GM12878 (cell line): ENCODE data around the gene FOXO1. TPM values are rescaled to one million over a fixed set of nuclear protein-coding genes. Genes with fewer than 3 reads are reported as not detected.

Experiments used
- ATAC-seq: fragments of 200-7000 bp; cut with Tn5 transposase; 3 replicates; pipeline ENCODE4 v1.9.1; 2020; ENCODE audit warnings: mild to moderate bottlenecking, moderate library complexity
- BruUV-seq: library from RNA; stranded (reverse); fragments of 400-500 nt; replicated peaks from 2 replicates; lab custom pipeline; 2021; lab: Mats Ljungman, UMichigan
- CTCF ChIA-PET: fragments of 300-600 bp; sonication (Branson Sonifier 250); formaldehyde crosslinking; extraction: SDS; loops from one replicate; lab custom pipeline; 2021; ENCODE audit warnings: inconsistent platforms; lab: Yijun Ruan, JAX
- POLR2A ChIA-PET: fragments of 350-600 bp; formaldehyde crosslinking; extraction: SDS; loops from one replicate; lab custom pipeline; 2021; ENCODE audit warnings: inconsistent platforms; lab: Charles Lee
- RAD21 ChIA-PET: fragments of 300-600 bp; sonication (Branson Sonifier 250); formaldehyde crosslinking; loops from one replicate; lab custom pipeline; 2023; ENCODE audit warnings: antibody characterized with exemption; ENCODE audit not compliant: unreplicated experiment; lab: Charles Lee
- SMC1A ChIA-PET: fragments of 300-600 bp; sonication (Branson Sonifier 250); formaldehyde crosslinking; loops from one replicate; lab custom pipeline; 2023; ENCODE audit not compliant: unreplicated experiment, uncharacterized antibody; lab: Charles Lee
- DNase-seq: peaks from one replicate; pipeline ENCODE4 v3.0.0-alpha.2; 2011; ENCODE audit warnings: low read depth, low spot score
- FAIRE-seq: peaks from 3 replicates; lab custom pipeline; 2011; peaks lifted over from hg19 to GRCh38; lab: Jason Lieb, UNC
- H2AFZ ChIP-seq: 2 replicates; pipeline ENCODE4 v1.6.0; 2011; ENCODE audit warnings: low read depth, low read length, control low read depth; ENCODE audit not compliant: control insufficient read depth
- H3K27ac ChIP-seq: 2 replicates; pipeline ENCODE4 v1.5.1; 2011; ENCODE audit warnings: control low read depth; ENCODE audit not compliant: control insufficient read depth, insufficient read depth
- H3K27me3 ChIP-seq, 2 experiments: replicated peaks in 1 of 2; 2 replicates each; pipeline versions ENCODE4 v1.6.0 to v1.6.1; 2011; ENCODE audit warnings: low read length in 1 of 2; ENCODE audit not compliant: control insufficient read depth in 2 of 2, insufficient read depth in 2 of 2
- H3K36me3 ChIP-seq, 2 experiments: 2 replicates each; pipeline ENCODE4 v1.5.1; 2011; ENCODE audit warnings: low read length in 1 of 2; ENCODE audit not compliant: control insufficient read depth in 2 of 2, insufficient read depth in 2 of 2
- H3K4me1 ChIP-seq: 2 replicates; pipeline ENCODE4 v1.6.1; 2011; ENCODE audit warnings: mild to moderate bottlenecking, low read length, moderate library complexity, mixed read lengths; ENCODE audit not compliant: control insufficient read depth, insufficient read depth
- H3K4me2 ChIP-seq: 2 replicates; pipeline ENCODE4 v1.6.0; 2011; ENCODE audit warnings: control low read depth; ENCODE audit not compliant: control insufficient read depth, insufficient read depth
- H3K4me3 ChIP-seq: fragments of 200-600 bp; sonication (generic); 2 replicates; pipeline ENCODE4 v1.5.1; 2016
- H3K79me2 ChIP-seq: 2 replicates; pipeline ENCODE4 v1.6.0; 2011; ENCODE audit warnings: low read length; ENCODE audit not compliant: control insufficient read depth, insufficient read depth
- H3K9ac ChIP-seq: 2 replicates; pipeline ENCODE4 v1.8.0; 2011; ENCODE audit warnings: low read length, control low read depth, mixed read lengths; ENCODE audit not compliant: control insufficient read depth, insufficient read depth
- H3K9me3 ChIP-seq: replicated peaks from 3 replicates; pipeline ENCODE4 v1.5.1; 2011; ENCODE audit warnings: mild to moderate bottlenecking, low read length; ENCODE audit not compliant: control insufficient read depth, insufficient read depth
- H4K20me1 ChIP-seq: 2 replicates; pipeline ENCODE4 v1.6.0; 2011; ENCODE audit not compliant: control insufficient read depth, insufficient read depth
- ATF7 ChIP-seq: fragments of 450-650 bp; IDR thresholded peaks from 2 replicates; pipeline ENCODE4 v1.6.1; 2016; ENCODE audit warnings: low read depth, mild to moderate bottlenecking
- KDM1A ChIP-seq: fragments of 200-600 bp; sonication (generic); IDR thresholded peaks from 2 replicates; pipeline ENCODE4 v1.6.1; 2016; ENCODE audit warnings: borderline replicate concordance
- MEF2B ChIP-seq: fragments of 450-650 bp; IDR thresholded peaks from 2 replicates; pipeline ENCODE4 v1.6.1; 2018; ENCODE audit warnings: mild to moderate bottlenecking, moderate library complexity; ENCODE audit not compliant: partially characterized antibody, poor library complexity, severe bottlenecking
- MTA2 ChIP-seq: fragments of 450-650 bp; IDR thresholded peaks from 2 replicates; pipeline ENCODE4 v1.6.1; 2016; ENCODE audit warnings: low read depth, mild to moderate bottlenecking, moderate library complexity
- POLR2A ChIP-seq: IDR thresholded peaks from 2 replicates; pipeline ENCODE4 v1.6.1; 2011; ENCODE audit warnings: low read depth, mild to moderate bottlenecking, low read length
- POU2F2 ChIP-seq: IDR thresholded peaks from 3 replicates; pipeline ENCODE4 v1.6.1; 2011; ENCODE audit warnings: low read depth, mild to moderate bottlenecking, low read length, borderline replicate concordance
- RUNX3 ChIP-seq: IDR thresholded peaks from 2 replicates; pipeline ENCODE4 v1.6.1; 2012; ENCODE audit warnings: low read length, inconsistent platforms
- STAT3 ChIP-seq: IDR thresholded peaks from 2 replicates; pipeline ENCODE4 v1.6.1; 2011; ENCODE audit warnings: low read depth, low read length, improper control_type of control experiment
- ZNF384 ChIP-seq: IDR thresholded peaks from 2 replicates; pipeline ENCODE4 v1.6.1; 2012; ENCODE audit warnings: low read depth, mild to moderate bottlenecking, low read length, improper control_type of control experiment, borderline replicate concordance
- WGBS: methylation state at CpG from one replicate; pipeline ENCODE4 v1.1.6; 2016; ENCODE audit warnings: low lambda C conversion rate; ENCODE audit not compliant: insufficient replicate concordance, insufficient coverage; ENCODE audit errors: missing lambda C conversion rate; 5-methylcytosine and 5-hydroxymethylcytosine counted together
- in situ Hi-C: fragments of 300-500 bp; cut with MboI; formaldehyde crosslinking; loops from 9 replicates; pipeline ENCODE4 v1.14.3; 2018; ENCODE audit warnings: mixed read lengths
- intact Hi-C: fragments of 100-400 bp; cut with micrococcal nuclease; formaldehyde crosslinking; loops from one replicate; pipeline ENCODE4 v1.14.2; 2022; ENCODE audit not compliant: unreplicated experiment
- polyA plus RNA-seq, 11 experiments: library from polyadenylated mRNA; depleted of rRNA in 4 of 11; unstranded in 6 of 11; stranded (reverse) in 5 of 11; fragments of >200 nt; fragmentation: Nextera tagmentation in 4 of 11; fragmentation: Illumina TruSeq in 1 of 11; extraction: Ambion mirVana in 4 of 11; extraction: Trizol in 1 of 11; gene quantifications; 1 replicate in 1 of 11; 2 replicates in 10 of 11; pipeline versions ENCODE4 v1.2.1 to v1.2.3, GENCODE V29; 2011 to 2016; ENCODE audit warnings: inconsistent platforms in 2 of 11, missing spikeins in 2 of 11, low read depth in 1 of 11
- total RNA-seq, 4 experiments: library from RNA; depleted of rRNA in 3 of 4; stranded (reverse); fragments of >200 nt in 3 of 4; fragmentation: Illumina TruSeq in 1 of 4; extraction: Trizol in 1 of 4; gene quantifications; 2 replicates each; pipeline versions ENCODE4 v1.2.1 to v1.2.3, GENCODE V29; 2013 to 2021
- TF ChIP-seq, protein P1 (sequence below): fragments of 450-650 bp; IDR thresholded peaks from 2 replicates; pipeline ENCODE4 v1.6.1; 2017; ENCODE audit warnings: mild to moderate bottlenecking, moderate library complexity
- TF ChIP-seq, protein P2 (sequence below): fragments of 450-650 bp; conservative IDR thresholded peaks from 2 replicates; pipeline ENCODE4 v1.6.1; 2017; ENCODE audit warnings: mild to moderate bottlenecking, moderate library complexity
- TF ChIP-seq, protein P3 (sequence below): fragments of 450-650 bp; IDR thresholded peaks from 2 replicates; pipeline ENCODE4 v1.6.1; 2014; ENCODE audit warnings: mild to moderate bottlenecking
- TF ChIP-seq, protein P4 (sequence below): fragments of 450-650 bp; IDR thresholded peaks from 2 replicates; pipeline ENCODE4 v1.6.1; 2016; ENCODE audit warnings: mild to moderate bottlenecking

Gene FOXO1
- total and polyA plus RNA-seq, 10 of the 15 experiments (the other 5 are each of a cell fraction or from before 2014, with no cell fraction given): 0.58 to 8.3 (median 0.88) TPM

DNA sequence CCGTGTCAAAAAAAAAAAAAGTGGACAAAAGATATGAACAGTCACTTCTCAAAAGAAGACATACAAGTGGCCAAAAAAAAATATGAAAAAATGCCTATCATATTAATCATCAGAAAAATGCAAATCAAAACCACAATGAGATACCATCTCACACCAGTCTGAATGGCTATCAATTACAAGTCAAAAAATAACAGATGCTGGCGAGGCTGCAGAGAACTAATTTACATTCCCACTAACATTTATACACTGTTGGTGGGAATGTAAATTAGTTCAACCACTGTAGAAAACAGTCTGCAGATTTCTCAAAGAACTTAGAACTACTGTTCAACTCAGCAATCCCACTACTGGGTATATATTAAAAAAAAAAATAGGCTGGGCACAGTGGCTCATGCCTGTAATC is 26.5 kb upstream of the FOXO1 start:
- H3K4me1 ChIP-seq: peaks cover 15% of the 10 kb centered on the region
- H3K9me3 ChIP-seq: no peaks in the 10 kb centered on the region
- H2AFZ ChIP-seq: no peak overlapping the region
- 0% methylated on average over 2 of the region's 2 CpGs for WGBS
- no peaks in the 10 kb centered on the region for H3K27me3 ChIP-seq
- H3K9ac ChIP-seq: no peak overlapping the region
- ChIA-PET CTCF (interaction anchor here (1.1 to 1.4 kb wide), 2 partner anchors 84 to 750 kb away, joined by 3 read pairs; no protein-coding TSS in a partner anchor), SMC1A (interaction anchor here (1.0 kb wide), 1 partner anchor 25 kb away, joined by 3 read pairs; no protein-coding TSS in a partner anchor), RAD21 (no interaction called here), POLR2A (interaction anchor here (0.6 to 0.7 kb wide), 2 partner anchors 324 to 1643 kb away, joined by 3 to 4 read pairs; no protein-coding TSS in a partner anchor)
- peak; percentile 70 for ATAC-seq
- peak overlapping the region; percentile 58; the same call in 1 of the 2 replicates for H3K4me2 ChIP-seq
- no peaks in the 10 kb centered on the region for H4K20me1 ChIP-seq
- FAIRE-seq: no peak
- in situ Hi-C loops: loop anchor here (25.0 kb wide), 1 partner anchor 1631 kb away; no protein-coding TSS in a partner anchor
- intact Hi-C loops: no loop called here
- no peak overlapping the region for H3K4me3 ChIP-seq
- H3K36me3 ChIP-seq: no peaks in the 10 kb centered on the region
- TF ChIP-seq, protein P1, sequence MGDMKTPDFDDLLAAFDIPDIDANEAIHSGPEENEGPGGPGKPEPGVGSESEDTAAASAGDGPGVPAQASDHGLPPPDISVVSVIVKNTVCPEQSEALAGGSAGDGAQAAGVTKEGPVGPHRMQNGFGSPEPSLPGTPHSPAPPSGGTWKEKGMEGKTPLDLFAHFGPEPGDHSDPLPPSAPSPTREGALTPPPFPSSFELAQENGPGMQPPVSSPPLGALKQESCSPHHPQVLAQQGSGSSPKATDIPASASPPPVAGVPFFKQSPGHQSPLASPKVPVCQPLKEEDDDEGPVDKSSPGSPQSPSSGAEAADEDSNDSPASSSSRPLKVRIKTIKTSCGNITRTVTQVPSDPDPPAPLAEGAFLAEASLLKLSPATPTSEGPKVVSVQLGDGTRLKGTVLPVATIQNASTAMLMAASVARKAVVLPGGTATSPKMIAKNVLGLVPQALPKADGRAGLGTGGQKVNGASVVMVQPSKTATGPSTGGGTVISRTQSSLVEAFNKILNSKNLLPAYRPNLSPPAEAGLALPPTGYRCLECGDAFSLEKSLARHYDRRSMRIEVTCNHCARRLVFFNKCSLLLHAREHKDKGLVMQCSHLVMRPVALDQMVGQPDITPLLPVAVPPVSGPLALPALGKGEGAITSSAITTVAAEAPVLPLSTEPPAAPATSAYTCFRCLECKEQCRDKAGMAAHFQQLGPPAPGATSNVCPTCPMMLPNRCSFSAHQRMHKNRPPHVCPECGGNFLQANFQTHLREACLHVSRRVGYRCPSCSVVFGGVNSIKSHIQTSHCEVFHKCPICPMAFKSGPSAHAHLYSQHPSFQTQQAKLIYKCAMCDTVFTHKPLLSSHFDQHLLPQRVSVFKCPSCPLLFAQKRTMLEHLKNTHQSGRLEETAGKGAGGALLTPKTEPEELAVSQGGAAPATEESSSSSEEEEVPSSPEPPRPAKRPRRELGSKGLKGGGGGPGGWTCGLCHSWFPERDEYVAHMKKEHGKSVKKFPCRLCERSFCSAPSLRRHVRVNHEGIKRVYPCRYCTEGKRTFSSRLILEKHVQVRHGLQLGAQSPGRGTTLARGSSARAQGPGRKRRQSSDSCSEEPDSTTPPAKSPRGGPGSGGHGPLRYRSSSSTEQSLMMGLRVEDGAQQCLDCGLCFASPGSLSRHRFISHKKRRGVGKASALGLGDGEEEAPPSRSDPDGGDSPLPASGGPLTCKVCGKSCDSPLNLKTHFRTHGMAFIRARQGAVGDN: no peak
- peak; percentile 42; the same call in 1 of the 2 replicates for TF ChIP-seq MTA2
- TF ChIP-seq RUNX3: 0 out of 2 replicates have a peak, but pooled peaks have one; percentile 18
- peak; percentile 28; the same call in 1 of the 2 replicates for TF ChIP-seq ATF7
- TF ChIP-seq, protein P2, sequence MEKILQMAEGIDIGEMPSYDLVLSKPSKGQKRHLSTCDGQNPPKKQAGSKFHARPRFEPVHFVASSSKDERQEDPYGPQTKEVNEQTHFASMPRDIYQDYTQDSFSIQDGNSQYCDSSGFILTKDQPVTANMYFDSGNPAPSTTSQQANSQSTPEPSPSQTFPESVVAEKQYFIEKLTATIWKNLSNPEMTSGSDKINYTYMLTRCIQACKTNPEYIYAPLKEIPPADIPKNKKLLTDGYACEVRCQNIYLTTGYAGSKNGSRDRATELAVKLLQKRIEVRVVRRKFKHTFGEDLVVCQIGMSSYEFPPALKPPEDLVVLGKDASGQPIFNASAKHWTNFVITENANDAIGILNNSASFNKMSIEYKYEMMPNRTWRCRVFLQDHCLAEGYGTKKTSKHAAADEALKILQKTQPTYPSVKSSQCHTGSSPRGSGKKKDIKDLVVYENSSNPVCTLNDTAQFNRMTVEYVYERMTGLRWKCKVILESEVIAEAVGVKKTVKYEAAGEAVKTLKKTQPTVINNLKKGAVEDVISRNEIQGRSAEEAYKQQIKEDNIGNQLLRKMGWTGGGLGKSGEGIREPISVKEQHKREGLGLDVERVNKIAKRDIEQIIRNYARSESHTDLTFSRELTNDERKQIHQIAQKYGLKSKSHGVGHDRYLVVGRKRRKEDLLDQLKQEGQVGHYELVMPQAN: no peak
- no peak for TF ChIP-seq POLR2A
- TF ChIP-seq KDM1A: no peak
- TF ChIP-seq, protein P3, sequence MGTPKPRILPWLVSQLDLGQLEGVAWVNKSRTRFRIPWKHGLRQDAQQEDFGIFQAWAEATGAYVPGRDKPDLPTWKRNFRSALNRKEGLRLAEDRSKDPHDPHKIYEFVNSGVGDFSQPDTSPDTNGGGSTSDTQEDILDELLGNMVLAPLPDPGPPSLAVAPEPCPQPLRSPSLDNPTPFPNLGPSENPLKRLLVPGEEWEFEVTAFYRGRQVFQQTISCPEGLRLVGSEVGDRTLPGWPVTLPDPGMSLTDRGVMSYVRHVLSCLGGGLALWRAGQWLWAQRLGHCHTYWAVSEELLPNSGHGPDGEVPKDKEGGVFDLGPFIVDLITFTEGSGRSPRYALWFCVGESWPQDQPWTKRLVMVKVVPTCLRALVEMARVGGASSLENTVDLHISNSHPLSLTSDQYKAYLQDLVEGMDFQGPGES: no peak
- TF ChIP-seq STAT3: no peak
- TF ChIP-seq, protein P4, sequence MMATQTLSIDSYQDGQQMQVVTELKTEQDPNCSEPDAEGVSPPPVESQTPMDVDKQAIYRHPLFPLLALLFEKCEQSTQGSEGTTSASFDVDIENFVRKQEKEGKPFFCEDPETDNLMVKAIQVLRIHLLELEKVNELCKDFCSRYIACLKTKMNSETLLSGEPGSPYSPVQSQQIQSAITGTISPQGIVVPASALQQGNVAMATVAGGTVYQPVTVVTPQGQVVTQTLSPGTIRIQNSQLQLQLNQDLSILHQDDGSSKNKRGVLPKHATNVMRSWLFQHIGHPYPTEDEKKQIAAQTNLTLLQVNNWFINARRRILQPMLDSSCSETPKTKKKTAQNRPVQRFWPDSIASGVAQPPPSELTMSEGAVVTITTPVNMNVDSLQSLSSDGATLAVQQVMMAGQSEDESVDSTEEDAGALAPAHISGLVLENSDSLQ: peak; percentile 77
- TF ChIP-seq MEF2B: peak; percentile 13
- peak; percentile 37; the same call in 1 of the 3 replicates for TF ChIP-seq POU2F2
- TF ChIP-seq ZNF384: peak; percentile 35
- BruUV-seq: no TSS peak
- no peak overlapping the region for H3K27ac ChIP-seq
- no peaks in the 10 kb centered on the region for H3K79me2 ChIP-seq
- peak; percentile 56 for DNase-seq
